GM06990 (cell line): ENCODE results near the gene NID1.

Experiments used
- DNase-seq: peaks from one replicate; pipeline ENCODE4 v3.0.0-alpha.2; 2011; ENCODE audit not compliant: insufficient read length; ENCODE audit errors: extremely low read depth
- H3K27me3 ChIP-seq: replicated peaks from 2 replicates; pipeline ENCODE4 v1.6.0; 2011; ENCODE audit warnings: low read length; ENCODE audit not compliant: control insufficient read depth, insufficient read depth
- H3K36me3 ChIP-seq: 2 replicates; pipeline ENCODE4 v1.5.1; 2011; ENCODE audit warnings: low read length; ENCODE audit not compliant: control insufficient read depth, insufficient read depth
- H3K4me3 ChIP-seq: replicated peaks from 2 replicates; pipeline ENCODE4 v1.5.1; 2011; ENCODE audit warnings: low read depth, mild to moderate bottlenecking, control low read depth, low read length
- CTCF ChIP-seq: IDR thresholded peaks from 2 replicates; pipeline ENCODE4 v1.5.1; 2011; ENCODE audit warnings: low read length, control low read depth, mild to moderate bottlenecking, inconsistent platforms; ENCODE audit not compliant: insufficient read depth, poor library complexity, severe bottlenecking

Gene NID1

GRCh38 chr1:235948774-235949427 lies 116.0 kb downstream of the NID1 start:
- H3K27me3 ChIP-seq = no peaks in the 10 kb centered on the region
- TF ChIP-seq CTCF = no peak
- no peaks in the 10 kb centered on the region for H3K36me3 ChIP-seq
- no peak for DNase-seq
- H3K4me3 ChIP-seq = no peak overlapping the region

GRCh38 chr1:235947989-235948388 lies 116.9 kb downstream of the NID1 start:
- Histone ChIP-seq H3K36me3 (no peaks in the 10 kb centered on the region), H3K27me3 (no peaks in the 10 kb centered on the region), H3K4me3 (no peak overlapping the region)
- TF ChIP-seq CTCF = no peak
- no peak for DNase-seq

GRCh38 chr1:235946571-235946981 lies 118.3 kb downstream of the NID1 start:
- DNase-seq = no peak
- no peaks in the 10 kb centered on the region for H3K36me3 ChIP-seq
- H3K4me3 ChIP-seq = peak overlapping the region; percentile 15; the same call in 1 of the 2 replicates
- H3K27me3 ChIP-seq = no peaks in the 10 kb centered on the region
- TF ChIP-seq CTCF = peak; percentile 60

- peak overlapping the region; percentile 15; the same call in 1 of the 2 replicates for H3K4me3 ChIP-seq
- TF ChIP-seq CTCF = no peak
- H3K36me3 ChIP-seq = no peaks in the 10 kb centered on the region
- DNase-seq = no peak
- H3K27me3 ChIP-seq = no peaks in the 10 kb centered on the region
Observed at GRCh38 chr1:235945775-235946570, 118.9 kb downstream of the NID1 start.

GRCh38 chr1:235943581-235944114 lies 121.2 kb downstream of the NID1 start:
- TF ChIP-seq CTCF = no peak
- H3K27me3 ChIP-seq = no peaks in the 10 kb centered on the region
- DNase-seq = no peak
- H3K4me3 ChIP-seq = no peak overlapping the region
- no peaks in the 10 kb centered on the region for H3K36me3 ChIP-seq
